Measurements from ENCODE around the gene MAGED4.

- no peak for TF ChIP-seq CTCF (IDR thresholded peaks at IDR 0.05)
- TF ChIP-seq POLR2A (IDR thresholded peaks at IDR 0.05): no peak
Measured at GRCh38 chrX:52213276-52213675, 28.6 kb downstream of the MAGED4 start.
